OCI-M1 (cell line): ENCODE results near the gene ADIPOR1.
A peak's percentile ranks its signal among the peaks of the same experiment; 100 is the strongest.
"Not testable (repeated sequence)": the region's sequence is repeated elsewhere in the genome, so short reads cannot be mapped to it uniquely, and the experiment has no call there.

ENCODE experiments used
- DNase-seq: peaks from one replicate; lab custom pipeline; 2025; lab: John Stamatoyannopoulos, UW

The ADIPOR1 gene

DNA sequence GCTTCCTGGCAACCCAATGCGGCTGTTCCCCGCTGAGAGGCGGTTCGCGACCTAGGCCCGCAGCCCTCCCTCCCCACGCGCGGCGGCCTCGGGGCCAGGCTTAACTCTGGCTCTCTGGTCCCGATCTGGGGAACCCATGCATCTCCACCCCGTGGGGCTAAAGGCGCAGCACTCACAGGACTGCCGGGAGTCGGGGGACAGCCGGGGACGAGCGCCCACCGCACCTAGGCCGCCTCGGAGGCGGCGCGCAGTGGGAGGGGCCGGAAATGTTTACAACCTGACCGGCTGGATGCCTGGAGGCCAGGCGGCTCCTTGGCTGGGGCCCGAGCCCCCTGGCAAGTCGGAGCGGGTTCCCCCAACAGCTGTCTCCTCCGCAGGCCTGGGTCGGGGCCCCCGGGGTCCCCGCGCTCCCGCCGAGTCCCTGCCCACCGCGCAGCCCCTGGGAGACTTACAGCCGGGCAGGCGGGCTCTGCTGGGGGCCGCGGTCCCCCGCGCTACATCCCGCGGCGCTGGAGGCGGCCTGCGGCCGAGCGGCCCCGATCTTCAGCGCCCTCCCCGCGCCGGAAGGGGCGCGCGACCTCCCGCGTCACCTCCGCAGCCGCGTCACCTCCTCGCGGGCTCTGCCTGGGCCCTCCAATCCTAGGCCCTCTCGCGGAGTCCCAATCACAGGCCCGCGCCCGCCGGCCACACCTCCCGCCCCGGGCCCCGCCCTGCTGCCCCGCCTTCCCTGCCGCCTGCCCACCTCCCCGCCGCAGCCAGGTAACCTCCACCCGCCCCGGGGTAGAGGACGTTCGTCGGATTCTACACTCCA is at the start of gene ADIPOR1:
Gene ADIPOR1, minus strand, starts transcription at position 580 of the 811 bp plus-strand sequence. CDS start 7,242 bp downstream, outside the sequence.
- peak; percentile 94 for DNase-seq

DNA sequence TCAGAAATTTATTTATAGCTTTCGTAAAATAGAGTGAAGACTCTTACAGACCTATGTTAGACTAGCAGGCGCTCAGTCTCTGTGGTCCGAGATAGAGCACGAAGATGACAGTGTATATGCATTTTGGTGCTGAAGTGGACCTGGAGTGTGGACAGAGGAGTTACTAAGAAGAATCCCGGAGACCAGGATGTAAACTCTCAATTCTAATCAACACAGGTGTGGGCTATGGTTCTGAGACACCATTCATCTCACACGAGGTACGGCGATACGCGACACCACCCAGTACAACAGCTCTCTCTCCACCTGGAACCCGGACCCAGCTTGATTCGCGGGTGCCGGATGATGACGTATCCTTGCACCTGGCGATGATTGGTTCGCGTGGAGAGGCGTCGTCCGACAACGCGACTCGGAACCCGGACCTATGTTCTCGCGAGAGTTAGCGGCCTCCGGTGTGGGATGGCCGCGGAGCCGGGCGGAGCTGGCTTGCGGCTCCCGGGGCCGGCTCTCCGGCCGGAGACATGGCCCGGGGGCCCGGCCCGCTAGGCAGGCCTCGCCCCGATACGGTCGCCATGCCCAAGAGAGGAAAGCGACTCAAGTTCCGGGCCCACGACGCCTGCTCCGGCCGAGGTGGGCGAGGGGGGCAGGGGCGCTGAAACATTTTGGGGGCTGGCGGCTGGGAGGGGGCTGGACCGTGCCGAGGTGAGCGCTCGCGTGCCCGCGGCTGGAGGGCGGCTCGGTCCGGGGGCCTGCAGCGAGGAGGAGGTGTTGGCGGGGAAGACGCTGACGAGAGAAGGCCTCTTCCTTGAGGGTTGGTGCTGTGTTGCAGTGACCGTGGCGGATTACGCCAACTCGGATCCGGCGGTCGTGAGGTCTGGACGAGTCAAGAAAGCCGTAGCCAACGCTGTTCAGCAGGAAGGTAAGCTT is 49.1 kb upstream of the ADIPOR1 start, which contains the start of gene TMEM183A:
Gene TMEM183A, plus strand, starts transcription at position 427 of the 924 bp plus-strand sequence. Its CDS starts 92 bp downstream, at position 519.
- DNase-seq: peak; percentile 99

- peak; percentile 96 for DNase-seq
Observed at GRCh38 chr1:203005395-203006142, 47.5 kb upstream of the ADIPOR1 start.

GRCh38 chr1:203002951-203003350 is 44.8 kb upstream of the ADIPOR1 start:
- no peak for DNase-seq

- no peak for DNase-seq
Observed at GRCh38 chr1:203001986-203002385, 43.9 kb upstream of the ADIPOR1 start.

GRCh38 chr1:203000217-203000944 is 42.3 kb upstream of the ADIPOR1 start:
- DNase-seq: no peak

GRCh38 chr1:202998836-202999750 is 41.0 kb upstream of the ADIPOR1 start:
- DNase-seq: peak; percentile 90

DNA sequence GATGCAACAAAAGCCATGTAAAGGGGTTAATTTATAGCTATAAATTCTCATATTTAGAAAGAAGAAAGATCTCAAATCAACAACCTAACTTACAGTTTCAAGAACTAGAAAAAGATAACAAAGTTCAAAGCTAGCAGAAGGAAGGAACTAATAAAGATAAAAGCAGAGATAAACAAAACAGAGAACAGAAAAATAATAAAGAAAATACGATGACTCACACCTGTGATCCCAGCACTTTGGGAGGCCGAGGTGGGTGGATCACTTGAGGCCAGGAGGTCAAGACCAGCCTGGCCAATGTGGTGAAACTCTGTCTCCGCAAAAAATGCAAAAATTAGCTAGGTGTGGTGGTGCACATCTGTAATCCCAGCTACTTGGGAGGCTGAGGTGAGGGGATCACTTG is 36.6 kb upstream of the ADIPOR1 start:
- no peak for DNase-seq

GRCh38 chr1:202991112-202991511 is 33.0 kb upstream of the ADIPOR1 start:
- DNase-seq: no peak

DNA sequence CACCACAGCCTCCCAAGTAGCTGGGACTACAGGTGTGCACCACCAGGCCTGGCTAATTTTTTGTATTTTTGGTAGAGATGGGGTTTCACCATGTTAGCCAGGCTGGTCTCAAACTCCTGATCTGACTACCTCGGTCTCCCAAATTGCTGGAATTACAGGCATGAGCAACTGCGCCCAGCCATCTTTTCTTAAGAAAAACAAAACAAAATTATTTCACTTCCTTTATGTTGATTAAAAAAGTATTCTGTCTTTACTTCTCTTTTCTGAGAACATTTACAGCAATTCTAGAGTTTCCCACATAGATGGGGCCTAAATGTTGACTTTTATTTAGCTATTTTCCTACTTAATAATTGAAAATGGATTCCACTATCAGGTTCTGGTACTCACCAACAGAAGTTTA is 31.8 kb upstream of the ADIPOR1 start:
- no peak for DNase-seq

DNA sequence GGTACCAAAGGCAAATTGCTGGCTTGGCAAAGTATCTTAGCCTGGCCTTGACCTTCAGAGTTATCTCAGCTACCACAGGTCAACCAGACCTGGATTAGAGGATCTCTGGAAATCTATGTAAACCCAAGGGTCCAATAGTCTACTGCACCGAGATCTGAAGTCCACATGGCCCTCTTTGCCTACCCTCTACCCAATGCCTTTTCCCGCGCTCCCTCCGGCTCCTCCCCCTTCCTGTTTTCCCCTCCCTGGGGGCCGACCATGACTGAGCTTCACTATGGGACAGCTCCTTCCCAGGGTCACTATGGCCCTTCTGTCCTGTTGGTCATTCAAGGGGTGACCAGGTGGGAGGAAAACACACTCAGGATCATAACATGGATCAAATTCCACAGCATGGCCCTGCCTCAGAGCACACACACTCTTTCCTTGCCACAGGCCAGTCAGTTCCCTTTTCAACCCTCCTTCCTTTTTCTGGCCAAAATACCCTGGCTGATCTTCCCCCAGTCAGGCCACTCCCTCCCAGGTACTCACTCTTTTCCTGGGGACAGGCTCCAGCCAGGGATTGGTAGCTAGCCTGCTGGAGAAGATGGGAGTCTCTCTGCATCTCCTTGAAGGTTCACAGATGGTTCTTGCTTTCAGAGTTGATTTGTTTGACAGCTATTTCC is 29.9 kb upstream of the ADIPOR1 start:
- DNase-seq: peak; percentile 30

DNA sequence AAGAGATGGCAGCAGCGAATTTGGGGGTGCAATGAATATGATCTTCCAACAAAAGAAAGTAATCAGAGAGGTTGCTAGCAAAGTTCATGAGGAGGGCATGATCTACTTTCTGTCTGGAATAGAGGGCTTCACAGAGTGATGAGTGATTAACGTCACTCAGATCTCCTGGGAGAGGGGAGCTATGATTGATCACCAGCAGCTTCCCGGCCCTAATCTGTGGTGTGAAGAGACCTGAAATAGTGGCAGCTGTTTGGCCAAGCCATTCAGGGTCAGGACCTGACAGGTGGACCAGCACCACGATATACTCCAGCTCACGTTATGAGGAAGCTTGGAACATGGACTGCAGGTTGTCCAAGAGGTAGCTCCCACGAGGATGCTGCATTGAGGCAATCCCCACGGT is 29.1 kb upstream of the ADIPOR1 start:
- DNase-seq: no peak

DNA sequence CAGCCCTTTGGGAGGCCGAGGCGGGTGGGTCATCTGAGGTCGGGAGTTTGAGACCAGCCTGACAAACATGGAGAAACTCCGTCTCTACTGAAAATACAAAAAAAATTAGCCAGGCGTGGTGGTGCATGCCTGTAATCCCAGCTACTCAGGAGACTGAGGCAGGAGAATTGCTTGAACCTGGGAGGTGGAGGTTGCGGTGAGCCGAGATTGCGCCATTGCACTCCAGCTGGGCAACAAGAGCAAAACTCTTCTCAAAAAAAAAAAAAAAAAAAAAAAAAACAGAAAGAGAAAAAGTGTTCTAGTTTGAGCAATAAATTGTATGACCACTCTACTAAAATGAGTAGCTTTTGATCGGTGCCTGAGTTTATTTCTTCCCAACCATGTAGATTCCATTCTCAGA is 28.0 kb upstream of the ADIPOR1 start:
- DNase-seq: not testable (repeated sequence)

- no peak for DNase-seq
Observed at GRCh38 chr1:202982715-202983430, 24.8 kb upstream of the ADIPOR1 start.

DNA sequence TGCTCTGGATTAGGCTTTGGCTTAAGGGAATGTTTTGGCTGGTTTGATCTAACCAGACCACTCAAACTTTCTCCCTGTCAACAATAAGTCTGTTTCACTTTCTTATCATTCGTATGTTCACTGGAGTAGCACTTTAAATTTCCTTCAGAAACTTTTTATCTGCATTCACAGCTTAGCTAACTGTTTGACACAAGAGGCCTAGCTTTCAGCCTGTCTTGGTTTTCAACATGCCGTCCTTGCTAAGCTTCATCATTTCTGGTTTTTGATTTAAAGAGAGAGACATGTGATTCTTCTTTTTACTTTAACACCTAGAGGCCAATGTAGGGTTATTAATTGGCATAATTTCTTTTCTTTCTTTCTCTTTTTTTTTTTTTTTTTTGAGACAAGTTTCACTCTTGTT is 23.8 kb upstream of the ADIPOR1 start:
- peak; percentile 91 for DNase-seq

DNA sequence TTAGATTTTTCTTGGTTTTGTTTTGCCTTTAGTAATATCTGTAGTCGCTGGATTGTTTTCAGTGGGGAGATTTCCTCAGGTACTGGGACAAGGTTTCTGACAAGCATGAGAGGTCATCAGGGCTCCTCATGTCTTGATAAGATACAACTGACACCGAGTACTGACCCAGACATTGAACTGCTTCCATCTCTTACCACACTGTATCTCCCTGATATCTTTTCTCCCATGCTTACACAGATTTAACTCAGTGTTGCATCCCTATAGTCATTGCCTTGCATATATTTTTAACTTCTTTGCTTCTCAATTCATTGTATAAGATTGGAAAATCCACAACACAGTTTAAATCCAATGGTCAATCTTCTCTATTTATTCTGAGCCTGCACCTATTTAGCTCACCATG is 21.3 kb upstream of the ADIPOR1 start:
- no peak for DNase-seq

DNA sequence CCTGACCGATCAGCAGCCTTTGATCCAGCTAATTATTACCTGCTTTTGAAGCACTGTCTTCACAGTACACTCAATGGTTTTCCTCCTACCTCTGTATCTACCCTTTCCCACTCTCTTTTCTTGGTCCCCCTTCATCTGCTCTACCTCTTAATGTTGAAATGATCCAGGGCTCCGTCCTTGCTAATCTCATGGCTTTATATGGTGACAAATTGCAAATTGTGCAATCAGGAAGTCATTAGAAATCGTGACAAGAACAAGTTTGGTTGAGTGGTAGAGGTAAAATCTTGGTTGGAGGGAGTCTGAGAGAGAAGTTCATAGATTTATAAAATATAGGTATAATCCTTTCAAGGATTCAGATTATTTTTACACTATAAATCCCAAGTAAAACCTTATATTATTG is 18.5 kb upstream of the ADIPOR1 start:
- peak; percentile 47 for DNase-seq

GRCh38 chr1:202974856-202975255 is 16.7 kb upstream of the ADIPOR1 start:
- no peak for DNase-seq

DNA sequence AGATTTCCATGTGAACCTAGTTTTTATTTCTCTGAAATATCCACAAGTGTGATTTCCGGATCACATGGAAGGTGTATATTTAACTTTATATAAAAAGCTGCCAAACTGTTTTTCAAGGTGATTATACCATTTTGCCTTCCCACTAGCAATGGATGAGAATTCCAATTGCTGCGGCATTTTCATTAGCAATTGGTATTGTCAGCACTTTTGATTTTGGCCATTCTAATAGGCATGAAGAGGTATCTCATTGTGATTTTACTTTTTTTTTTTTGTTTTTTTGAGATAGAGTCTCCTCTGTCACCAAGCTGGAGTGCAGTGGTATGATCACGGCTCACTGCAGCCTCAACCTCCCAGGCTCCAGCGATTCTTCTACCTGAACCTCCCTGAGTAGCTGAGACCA is 13.9 kb upstream of the ADIPOR1 start:
- no peak for DNase-seq
